Measurements from ENCODE around the gene EHMT2.

DNA sequence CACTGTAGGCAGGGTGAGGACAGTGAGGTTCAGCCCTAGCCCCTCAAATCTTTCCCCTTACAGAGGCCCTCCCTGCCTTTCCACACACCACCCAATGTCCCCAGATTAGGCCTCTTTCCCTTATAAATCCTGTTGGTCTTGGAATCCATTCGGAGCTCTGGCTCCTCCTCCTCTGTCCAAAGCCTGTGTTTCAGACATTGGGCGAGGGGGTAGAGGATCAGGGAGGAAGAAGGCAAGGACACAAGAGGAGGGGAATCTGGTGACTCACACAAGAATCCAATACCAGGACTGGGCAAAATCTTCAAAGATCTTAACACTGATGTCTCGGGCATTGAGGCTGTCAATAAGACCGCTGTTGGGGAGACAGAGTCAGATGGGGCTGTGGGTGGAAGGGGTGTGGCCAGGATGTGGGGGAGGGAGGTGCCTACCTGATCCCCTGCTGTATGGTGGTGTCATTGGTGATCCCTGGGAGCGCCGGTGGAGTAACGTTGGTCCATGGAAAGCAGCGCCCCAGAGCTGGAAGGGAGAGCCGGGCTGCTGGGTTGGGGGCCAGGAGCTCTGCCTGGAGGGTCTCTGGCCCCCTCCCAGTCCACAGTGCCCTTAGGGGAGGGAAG is 26.3 kb downstream of the EHMT2 start:
- TF ChIP-seq POLR2A (IDR thresholded peaks at IDR 0.05; ENCODE audit: low read depth, low read length) = no peak
- TF ChIP-seq POLR2AphosphoS5 (IDR thresholded peaks at IDR 0.05; ENCODE audit: low read depth, low read length) = no peak
- no peak for TF ChIP-seq TAF1 (IDR thresholded peaks at IDR 0.05; ENCODE audit: borderline replicate concordance, low read depth, low read length)

Measured in GM12892 (cell line).